Panc1 (cell line): ENCODE measurements around the gene UACA. TPM values are rescaled to one million over a fixed set of nuclear protein-coding genes. Genes with fewer than 3 reads are reported as not detected.
"Not testable (repeated sequence)": the region's sequence is repeated elsewhere in the genome, so short reads cannot be mapped to it uniquely, and the experiment has no call there.

Experiments used
- ATAC-seq: fragments of 200-7000 bp; cut with Tn5 transposase; 2 replicates; pipeline ENCODE4 v1.9.1; 2020; ENCODE audit warnings: mild to moderate bottlenecking, moderate library complexity
- BruUV-seq: library from RNA; stranded (reverse); fragments of 400-500 nt; replicated peaks from 2 replicates; lab custom pipeline; 2021; lab: Mats Ljungman, UMichigan
- CTCF ChIA-PET: fragments of 300-600 bp; sonication (Branson Sonifier 250); formaldehyde crosslinking; loops from one replicate; lab custom pipeline; 2022; ENCODE audit warnings: antibody characterized with exemption; lab: Charles Lee
- POLR2A ChIA-PET: fragments of 300-600 bp; sonication (Branson Sonifier 250); formaldehyde crosslinking; loops from one replicate; lab custom pipeline; 2022; ENCODE audit warnings: antibody characterized with exemption; lab: Charles Lee
- DNase-seq: peaks from one replicate; pipeline ENCODE4 v3.0.0-alpha.2; 2010; ENCODE audit warnings: low read depth, low spot score
- H3K27ac ChIP-seq: 2 replicates; pipeline ENCODE4 v1.5.1; 2011; ENCODE audit warnings: mild to moderate bottlenecking, low read length, inconsistent platforms
- H3K27me3 ChIP-seq: fragments of 200-500 bp; sonication (Bioruptor generic); 2 replicates; pipeline ENCODE4 v1.6.0; 2014; ENCODE audit warnings: low read length, inconsistent platforms; ENCODE audit not compliant: control insufficient read depth, insufficient read depth
- H3K36me3 ChIP-seq: fragments of 200-500 bp; sonication (Bioruptor generic); 2 replicates; pipeline ENCODE4 v1.5.1; 2014; ENCODE audit warnings: inconsistent platforms, mild to moderate bottlenecking, low read length, moderate library complexity; ENCODE audit not compliant: control insufficient read depth, insufficient read depth
- H3K4me1 ChIP-seq: 2 replicates; pipeline ENCODE4 v1.5.1; 2011; ENCODE audit warnings: inconsistent platforms, mild to moderate bottlenecking, low read length, moderate library complexity; ENCODE audit not compliant: control insufficient read depth, insufficient read depth
- H3K4me3 ChIP-seq, 2 experiments: 2 replicates each; pipeline ENCODE4 v1.5.1; 2011 to 2012; ENCODE audit warnings: low read depth in 2 of 2, low read length in 2 of 2, mild to moderate bottlenecking in 2 of 2, inconsistent platforms in 1 of 2, moderate library complexity in 1 of 2
- H3K9me3 ChIP-seq: fragments of 200-500 bp; sonication (Bioruptor generic); 2 replicates; pipeline ENCODE4 v1.5.1; 2014; ENCODE audit warnings: low read depth, mild to moderate bottlenecking, inconsistent platforms, low read length, moderate library complexity; ENCODE audit not compliant: control insufficient read depth, insufficient read depth
- CTCF ChIP-seq: fragments of 450-650 bp; IDR thresholded peaks from 2 replicates; pipeline ENCODE4 v1.5.1; 2017; ENCODE audit warnings: mild to moderate bottlenecking
- POLR2AphosphoS5 ChIP-seq: IDR thresholded peaks from 2 replicates; pipeline ENCODE4 v1.6.1; 2012; ENCODE audit warnings: mild to moderate bottlenecking, low read depth, low read length, moderate library complexity
- SIN3A ChIP-seq: IDR thresholded peaks from 2 replicates; pipeline ENCODE4 v1.6.1; 2012; ENCODE audit warnings: low read depth, mild to moderate bottlenecking, low read length, moderate library complexity, borderline replicate concordance; ENCODE audit not compliant: insufficient read depth
- TCF7L2 ChIP-seq: IDR thresholded peaks from 2 replicates; pipeline ENCODE4 v1.6.1; 2011; ENCODE audit warnings: mild to moderate bottlenecking, low read depth, low read length, inconsistent platforms
- in situ Hi-C: cut with HindIII; loops from 2 replicates; pipeline ENCODE4 v1.10.0; 2016; ENCODE audit warnings: low sequenced_read_pairs, low pct_unique_long_range_greater_than_20kb
- intact Hi-C: fragments of 100-400 bp; cut with micrococcal nuclease; formaldehyde crosslinking; loops from one replicate; pipeline ENCODE4 v1.10.0; 2022; ENCODE audit not compliant: unreplicated experiment
- total RNA-seq: library from RNA; stranded (reverse); gene quantifications from one replicate; pipeline ENCODE4 v1.2.1, GENCODE V29; 2021; ENCODE audit not compliant: unreplicated experiment
- TF ChIP-seq, protein P1 (sequence below), 2 experiments: IDR thresholded peaks; 2 replicates each; pipeline ENCODE4 v1.6.1; 2011 to 2012; ENCODE audit warnings: low read depth in 2 of 2, control low read depth in 1 of 2, low read length in 1 of 2, mild to moderate bottlenecking in 1 of 2, moderate library complexity in 1 of 2; ENCODE audit not compliant: insufficient read depth in 1 of 2

The UACA gene
- total RNA-seq, 1 experiment from 2014 or later: 303 TPM

GRCh38 chr15:70665599-70665998, 97.8 kb downstream of the UACA start:
- BruUV-seq: no TSS peak
- Histone ChIP-seq H3K27me3 (no peaks in the 10 kb centered on the region), H3K4me1 (peaks cover 5% of the 10 kb centered on the region; the same call in 1 of the 2 replicates), H3K4me3 (no peak overlapping the region), H3K27ac (no peak overlapping the region), H3K36me3 (peaks cover 68% of the 10 kb centered on the region), H3K9me3 (no peaks in the 10 kb centered on the region)
- TF ChIP-seq, protein P1, sequence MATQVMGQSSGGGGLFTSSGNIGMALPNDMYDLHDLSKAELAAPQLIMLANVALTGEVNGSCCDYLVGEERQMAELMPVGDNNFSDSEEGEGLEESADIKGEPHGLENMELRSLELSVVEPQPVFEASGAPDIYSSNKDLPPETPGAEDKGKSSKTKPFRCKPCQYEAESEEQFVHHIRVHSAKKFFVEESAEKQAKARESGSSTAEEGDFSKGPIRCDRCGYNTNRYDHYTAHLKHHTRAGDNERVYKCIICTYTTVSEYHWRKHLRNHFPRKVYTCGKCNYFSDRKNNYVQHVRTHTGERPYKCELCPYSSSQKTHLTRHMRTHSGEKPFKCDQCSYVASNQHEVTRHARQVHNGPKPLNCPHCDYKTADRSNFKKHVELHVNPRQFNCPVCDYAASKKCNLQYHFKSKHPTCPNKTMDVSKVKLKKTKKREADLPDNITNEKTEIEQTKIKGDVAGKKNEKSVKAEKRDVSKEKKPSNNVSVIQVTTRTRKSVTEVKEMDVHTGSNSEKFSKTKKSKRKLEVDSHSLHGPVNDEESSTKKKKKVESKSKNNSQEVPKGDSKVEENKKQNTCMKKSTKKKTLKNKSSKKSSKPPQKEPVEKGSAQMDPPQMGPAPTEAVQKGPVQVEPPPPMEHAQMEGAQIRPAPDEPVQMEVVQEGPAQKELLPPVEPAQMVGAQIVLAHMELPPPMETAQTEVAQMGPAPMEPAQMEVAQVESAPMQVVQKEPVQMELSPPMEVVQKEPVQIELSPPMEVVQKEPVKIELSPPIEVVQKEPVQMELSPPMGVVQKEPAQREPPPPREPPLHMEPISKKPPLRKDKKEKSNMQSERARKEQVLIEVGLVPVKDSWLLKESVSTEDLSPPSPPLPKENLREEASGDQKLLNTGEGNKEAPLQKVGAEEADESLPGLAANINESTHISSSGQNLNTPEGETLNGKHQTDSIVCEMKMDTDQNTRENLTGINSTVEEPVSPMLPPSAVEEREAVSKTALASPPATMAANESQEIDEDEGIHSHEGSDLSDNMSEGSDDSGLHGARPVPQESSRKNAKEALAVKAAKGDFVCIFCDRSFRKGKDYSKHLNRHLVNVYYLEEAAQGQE (IDR thresholded peaks at IDR 0.05; ENCODE audit: insufficient read depth in 1 of 2, low read depth in 2 of 2, low read length in 1 of 2): no peak
- TF ChIP-seq SIN3A: no peak
- in situ Hi-C loops (no loop called here), intact Hi-C loops (no loop called here)
- ATAC-seq (no peak), DNase-seq (no peak)
- ChIA-PET CTCF (no interaction called here), POLR2A (no interaction called here)

GRCh38 chr15:70664494-70664893, 98.9 kb downstream of the UACA start:
- CTCF ChIA-PET: no interaction called here

DNA sequence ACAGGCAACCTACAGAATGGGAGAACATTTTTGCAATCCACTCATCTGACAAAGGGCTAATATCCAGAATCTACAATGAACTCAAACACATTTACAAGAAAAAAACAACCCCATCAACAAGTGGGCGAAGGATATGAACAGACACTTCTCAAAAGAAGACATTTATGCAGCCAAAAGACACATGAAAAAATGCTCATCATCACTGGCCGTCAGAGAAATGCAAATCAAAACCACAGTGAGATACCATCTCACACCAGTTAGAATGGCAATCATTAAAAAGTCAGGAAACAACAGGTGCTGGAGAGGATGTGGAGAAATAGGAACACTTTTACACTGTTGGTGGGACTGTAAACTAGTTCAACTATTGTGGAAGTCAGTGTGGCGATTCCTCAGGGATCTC, 100.3 kb downstream of the UACA start:
- H3K27ac ChIP-seq, H3K4me1 ChIP-seq, intact Hi-C loops, H3K27me3 ChIP-seq, POLR2A ChIA-PET, BruUV-seq, H3K4me3 ChIP-seq, ATAC-seq, in situ Hi-C loops, DNase-seq, H3K9me3 ChIP-seq, CTCF ChIA-PET: not testable (repeated sequence)
- H3K36me3 ChIP-seq: peaks cover 60% of the 10 kb centered on the region

More at GRCh38 chr15:70664494-70664893, 98.9 kb downstream of the UACA start:
- DNase-seq (no peak), ATAC-seq (no peak)
- in situ Hi-C loops: no loop called here
- TF ChIP-seq POLR2AphosphoS5: no peak; the same call in 1 of the 2 replicates
- TF ChIP-seq, protein P1 (IDR thresholded peaks at IDR 0.05; ENCODE audit: insufficient read depth in 1 of 2, low read depth in 2 of 2, low read length in 1 of 2): no peak
- TF ChIP-seq SIN3A: no peak
- no peak for TF ChIP-seq CTCF
- no peak for TF ChIP-seq TCF7L2
- no TSS peak for BruUV-seq
- peaks cover 5% of the 10 kb centered on the region; the same call in 1 of the 2 replicates for H3K4me1 ChIP-seq
- H3K36me3 ChIP-seq: peaks cover 64% of the 10 kb centered on the region
- H3K27me3 ChIP-seq: no peaks in the 10 kb centered on the region
- no peak overlapping the region for H3K27ac ChIP-seq
- H3K9me3 ChIP-seq: no peaks in the 10 kb centered on the region
- POLR2A ChIA-PET: no interaction called here
- intact Hi-C loops: no loop called here
- H3K4me3 ChIP-seq: no peak overlapping the region
